Transverse colon (tissue), 3 donors: ENCODE measurements around the gene ZNF385B.
A peak's percentile ranks its signal among the peaks of the same experiment; 100 is the strongest.

Source experiments
- EP300 ChIP-seq: sonication (generic); formaldehyde crosslinking; IDR thresholded peaks from one replicate; pipeline ENCODE4 v1.6.1; 2017; ENCODE audit warnings: antibody characterized with exemption, low read depth
- TF ChIP-seq, protein P1 (sequence below), 5 experiments: fragments of 200-600 bp in 3 of 5; fragments of 450-650 bp in 2 of 5; sonication (generic) in 3 of 5; IDR thresholded peaks; 1 replicate in 2 of 5; 2 replicates in 3 of 5; pipeline ENCODE4 v1.5.1; 2016 to 2017; ENCODE audit warnings: antibody characterized with exemption in 5 of 5, inconsistent platforms in 3 of 5, mild to moderate bottlenecking in 2 of 5, moderate library complexity in 1 of 5

DNA sequence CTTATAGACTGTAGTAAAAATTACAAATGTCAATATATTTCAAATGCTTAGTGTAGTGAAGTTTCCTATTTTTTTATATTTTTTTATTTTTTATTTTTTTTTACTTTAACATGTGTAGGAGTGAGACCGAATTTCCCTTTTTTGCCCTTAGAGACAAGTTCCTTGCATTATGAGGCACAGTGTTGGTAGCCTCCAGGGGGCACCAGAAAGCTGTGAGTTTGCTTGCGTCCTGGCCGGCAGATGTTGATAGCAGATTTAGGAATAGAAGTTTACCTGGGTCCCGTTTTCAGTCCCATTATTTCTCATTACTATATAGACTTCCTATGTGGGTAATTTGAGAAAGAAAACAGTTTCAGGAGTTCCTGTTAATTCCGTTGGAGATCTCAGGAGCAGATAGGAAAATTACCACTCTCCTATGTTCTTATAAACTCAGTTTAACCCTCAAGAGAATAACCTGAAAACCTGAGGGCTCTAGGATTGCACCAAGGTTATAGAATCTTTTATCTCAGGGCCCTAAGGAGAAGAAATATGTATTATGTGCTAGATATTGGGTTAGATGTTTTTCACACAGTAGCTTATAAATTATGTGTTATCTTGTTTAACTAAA is 439.3 kb downstream of the ZNF385B start:
- TF ChIP-seq, protein P1, sequence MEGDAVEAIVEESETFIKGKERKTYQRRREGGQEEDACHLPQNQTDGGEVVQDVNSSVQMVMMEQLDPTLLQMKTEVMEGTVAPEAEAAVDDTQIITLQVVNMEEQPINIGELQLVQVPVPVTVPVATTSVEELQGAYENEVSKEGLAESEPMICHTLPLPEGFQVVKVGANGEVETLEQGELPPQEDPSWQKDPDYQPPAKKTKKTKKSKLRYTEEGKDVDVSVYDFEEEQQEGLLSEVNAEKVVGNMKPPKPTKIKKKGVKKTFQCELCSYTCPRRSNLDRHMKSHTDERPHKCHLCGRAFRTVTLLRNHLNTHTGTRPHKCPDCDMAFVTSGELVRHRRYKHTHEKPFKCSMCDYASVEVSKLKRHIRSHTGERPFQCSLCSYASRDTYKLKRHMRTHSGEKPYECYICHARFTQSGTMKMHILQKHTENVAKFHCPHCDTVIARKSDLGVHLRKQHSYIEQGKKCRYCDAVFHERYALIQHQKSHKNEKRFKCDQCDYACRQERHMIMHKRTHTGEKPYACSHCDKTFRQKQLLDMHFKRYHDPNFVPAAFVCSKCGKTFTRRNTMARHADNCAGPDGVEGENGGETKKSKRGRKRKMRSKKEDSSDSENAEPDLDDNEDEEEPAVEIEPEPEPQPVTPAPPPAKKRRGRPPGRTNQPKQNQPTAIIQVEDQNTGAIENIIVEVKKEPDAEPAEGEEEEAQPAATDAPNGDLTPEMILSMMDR (IDR thresholded peaks at IDR 0.05) = peak; percentile 65 to 74 (median 72)
- TF ChIP-seq EP300 = no peak
